H54 (cell line): ENCODE data around the gene RNPEPL1.

Experiments used
- DNase-seq: peaks from one replicate; pipeline ENCODE4 v3.0.0; 2011; ENCODE audit warnings: low spot score, mixed read lengths; ENCODE audit not compliant: insufficient read length
- FAIRE-seq: peaks from 3 replicates; lab custom pipeline; 2011; peaks lifted over from hg19 to GRCh38; lab: Jason Lieb, UNC
- POLR2A ChIP-seq: IDR thresholded peaks from 2 replicates; pipeline ENCODE4 v1.6.1; 2011; ENCODE audit warnings: low read depth, mild to moderate bottlenecking, low read length

RNPEPL1 gene

GRCh38 chr2:240591784-240592183 lies 23.5 kb downstream of the RNPEPL1 start:
- TF ChIP-seq POLR2A: no peak
- DNase-seq (no peak), FAIRE-seq (no peak)

- TF ChIP-seq POLR2A: no peak
- DNase-seq: no peak
- no peak for FAIRE-seq
Measured at GRCh38 chr2:240593026-240593702, 24.9 kb downstream of the RNPEPL1 start.

GRCh38 chr2:240593703-240594451 lies 25.6 kb downstream of the RNPEPL1 start:
- no peak for FAIRE-seq
- TF ChIP-seq POLR2A: no peak
- no peak for DNase-seq

- TF ChIP-seq POLR2A: no peak
- DNase-seq (no peak), FAIRE-seq (no peak)
Measured at GRCh38 chr2:240594511-240595380, 26.5 kb downstream of the RNPEPL1 start.

- no peak for FAIRE-seq
- no peak for TF ChIP-seq POLR2A
- peak; percentile 59 for DNase-seq
Measured at GRCh38 chr2:240595381-240596079, 27.2 kb downstream of the RNPEPL1 start.

- no peak for TF ChIP-seq POLR2A
- DNase-seq (no peak), FAIRE-seq (no peak)
Measured at GRCh38 chr2:240596080-240596460, 27.8 kb downstream of the RNPEPL1 start.

GRCh38 chr2:240596491-240596931 lies 28.2 kb downstream of the RNPEPL1 start:
- no peak for DNase-seq
- FAIRE-seq: no peak
- no peak for TF ChIP-seq POLR2A

- no peak for FAIRE-seq
- no peak for TF ChIP-seq POLR2A
- DNase-seq: no peak
Measured at GRCh38 chr2:240597054-240597418, 28.8 kb downstream of the RNPEPL1 start.

GRCh38 chr2:240597419-240598181 lies 29.3 kb downstream of the RNPEPL1 start:
- FAIRE-seq (no peak), DNase-seq (no peak)
- TF ChIP-seq POLR2A: no peak

GRCh38 chr2:240598311-240598911 lies 30.1 kb downstream of the RNPEPL1 start:
- TF ChIP-seq POLR2A: no peak
- DNase-seq (no peak), FAIRE-seq (no peak)

GRCh38 chr2:240599141-240599583 lies 30.9 kb downstream of the RNPEPL1 start:
- no peak for TF ChIP-seq POLR2A
- FAIRE-seq: no peak

GRCh38 chr2:240600451-240600961 lies 32.2 kb downstream of the RNPEPL1 start:
- DNase-seq: no peak
- FAIRE-seq: no peak
- no peak for TF ChIP-seq POLR2A

More at GRCh38 chr2:240599141-240599583, 30.9 kb downstream of the RNPEPL1 start:
- DNase-seq: no peak
